Measurements from ENCODE around the gene ELAVL4. TPM values are rescaled to one million over a fixed set of nuclear protein-coding genes. Genes with fewer than 3 reads are reported as not detected.

Gene ELAVL4
- total and polyA plus RNA-seq, 4 donors = 0.02 to 0.51 TPM; not detected in 2

- no peak overlapping the region for H3K9ac ChIP-seq (ENCODE audit: low read depth in 1 of 2, low read length in 2 of 2)
- H3K27me3 ChIP-seq (ENCODE audit: control insufficient read depth in 4 of 4, insufficient read depth in 4 of 4, low read length in 3 of 4) = no peaks in the 10 kb centered on the region
- H3K36me3 ChIP-seq (ENCODE audit: control insufficient read depth in 4 of 4, insufficient read depth in 3 of 4, low read depth in 1 of 4, low read length in 3 of 4) = no peaks in the 10 kb centered on the region
- no peak overlapping the region for H3K27ac ChIP-seq (ENCODE audit: low read depth in 1 of 2, low read length in 2 of 2)
- H3K4me1 ChIP-seq (ENCODE audit: control insufficient read depth in 4 of 4, insufficient read depth in 4 of 4, low read length in 3 of 4) = peaks cover 0 to 4% (median 0%) of the 10 kb centered on the region in 4 donors
- WGBS = 57% methylated on average over 1 of the region's 1 CpG
- H3K9me3 ChIP-seq (ENCODE audit: control insufficient read depth in 4 of 4, low read length in 3 of 4) = no peaks in the 10 kb centered on the region
- TF ChIP-seq RXRA (IDR thresholded peaks at IDR 0.05) (no peak), RAD21 (IDR thresholded peaks at IDR 0.05) (no peak), NR2F2 (IDR thresholded peaks at IDR 0.05) (no peak), REST (IDR thresholded peaks at IDR 0.05) (no peak), YY1 (IDR thresholded peaks at IDR 0.05) (no peak), TAF1 (conservative IDR thresholded peaks at IDR 0.05) (no peak)
- no peak overlapping the region for H3K4me3 ChIP-seq (ENCODE audit: low read depth in 1 of 3, low read length in 3 of 3)
- no peak for DNase-seq (ENCODE audit: low spot score)
Measured at GRCh38 chr1:50208756-50209155, 100.0 kb downstream of the ELAVL4 start.

GRCh38 chr1:50209749-50210148, 101.0 kb downstream of the ELAVL4 start:
- peaks cover 0 to 11% (median 3%) of the 10 kb centered on the region in 4 donors for H3K4me1 ChIP-seq (ENCODE audit: control insufficient read depth in 4 of 4, insufficient read depth in 4 of 4, low read length in 3 of 4)
- H3K4me3 ChIP-seq (ENCODE audit: low read depth in 1 of 3, low read length in 3 of 3) = no peak overlapping the region
- no peaks in the 10 kb centered on the region for H3K27me3 ChIP-seq (ENCODE audit: control insufficient read depth in 4 of 4, insufficient read depth in 4 of 4, low read length in 3 of 4)
- no peak overlapping the region for H3K27ac ChIP-seq (ENCODE audit: low read depth in 1 of 2, low read length in 2 of 2)
- no peak overlapping the region for H3K9ac ChIP-seq (ENCODE audit: low read depth in 1 of 2, low read length in 2 of 2)
- no peaks in the 10 kb centered on the region for H3K9me3 ChIP-seq (ENCODE audit: control insufficient read depth in 4 of 4, low read length in 3 of 4)
- DNase-seq (ENCODE audit: low spot score) = no peak
- no peaks in the 10 kb centered on the region for H3K36me3 ChIP-seq (ENCODE audit: control insufficient read depth in 4 of 4, insufficient read depth in 3 of 4, low read depth in 1 of 4, low read length in 3 of 4)
- TF ChIP-seq HNF4A (conservative IDR thresholded peaks at IDR 0.05) (no peak), MAX (IDR thresholded peaks at IDR 0.05) (no peak), GABPA (IDR thresholded peaks at IDR 0.05 in 1 of 2, conservative IDR thresholded peaks at IDR 0.05 in 1 of 2) (no peak), RAD21 (IDR thresholded peaks at IDR 0.05) (no peak), ZBTB33 (IDR thresholded peaks at IDR 0.05) (no peak), CTCF (IDR thresholded peaks at IDR 0.05; ENCODE audit: low read depth, low read length, missing input control) (no peak), HNF4G (IDR thresholded peaks at IDR 0.05) (no peak), RXRA (IDR thresholded peaks at IDR 0.05) (no peak), ATF3 (IDR thresholded peaks at IDR 0.05) (no peak), SP1 (IDR thresholded peaks at IDR 0.05) (no peak), FOXA1 (IDR thresholded peaks at IDR 0.05) (no peak)
- WGBS = 56% methylated on average over 1 of the region's 1 CpG
